ENCODE data around the gene KRT12.
"Not testable (repeated sequence)": the region's sequence is repeated elsewhere in the genome, so short reads cannot be mapped to it uniquely, and the experiment has no call there.

The KRT12 gene

DNA sequence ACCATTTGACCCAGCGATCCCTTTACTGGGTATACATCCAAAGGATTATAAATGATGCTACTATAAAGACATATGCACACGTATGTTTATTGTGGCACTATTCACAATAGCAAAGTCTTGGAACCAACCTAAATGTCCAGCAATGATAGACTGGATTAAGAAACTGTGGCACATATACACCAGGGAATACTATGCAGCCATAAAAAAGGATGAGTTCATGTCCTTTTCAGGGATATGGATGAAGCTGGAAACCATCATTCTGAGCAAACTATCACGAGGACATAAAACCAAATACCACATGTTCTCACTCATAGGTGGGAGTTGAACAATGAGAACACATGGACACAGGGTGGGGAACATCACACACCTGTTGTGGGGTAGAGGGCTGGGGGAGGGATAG is 52.4 kb downstream of the KRT12 start:
- not testable (repeated sequence) for DNase-seq (ENCODE audit: low read depth)

- no peak for DNase-seq (ENCODE audit: low read depth)
Measured at GRCh38 chr17:40813804-40814203, 53.2 kb downstream of the KRT12 start.

- DNase-seq (ENCODE audit: low read depth), result no peak
Measured at GRCh38 chr17:40812639-40813038, 54.4 kb downstream of the KRT12 start.

Measured in stimulated activated CD4-positive, alpha-beta T cell treated with anti-CD3 and anti-CD28 coated beads, Interleukin-2, amount 100 ng/mL, for 4 hours (primary cell).